Effector CD8-positive, alpha-beta T cell (primary cell): ENCODE results near the gene RPP38.

ENCODE experiments used
- DNase-seq: peaks from one replicate; lab custom pipeline; 2025; lab: John Stamatoyannopoulos, UW

The RPP38 gene

DNA sequence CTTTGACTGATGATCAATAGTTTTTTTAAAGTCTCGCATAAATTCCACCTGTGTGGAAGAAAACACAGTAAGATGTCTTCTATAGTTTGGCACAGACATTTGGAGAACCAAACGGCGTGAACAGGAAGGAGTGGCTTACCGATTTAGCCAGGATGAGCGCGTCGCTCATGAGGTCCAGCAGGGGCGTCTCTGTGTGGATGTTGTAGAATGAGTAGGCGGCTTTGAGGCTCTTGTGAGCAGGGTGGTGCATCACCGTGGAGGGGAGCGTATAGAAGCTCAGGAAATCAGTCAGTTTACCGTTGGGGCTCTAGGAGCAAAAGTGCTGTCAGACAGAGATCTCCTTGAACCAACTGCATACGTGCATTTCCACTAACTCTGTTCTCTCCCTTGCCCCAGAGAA lies 15.5 kb downstream of the RPP38 start:
- no peak for DNase-seq

DNA sequence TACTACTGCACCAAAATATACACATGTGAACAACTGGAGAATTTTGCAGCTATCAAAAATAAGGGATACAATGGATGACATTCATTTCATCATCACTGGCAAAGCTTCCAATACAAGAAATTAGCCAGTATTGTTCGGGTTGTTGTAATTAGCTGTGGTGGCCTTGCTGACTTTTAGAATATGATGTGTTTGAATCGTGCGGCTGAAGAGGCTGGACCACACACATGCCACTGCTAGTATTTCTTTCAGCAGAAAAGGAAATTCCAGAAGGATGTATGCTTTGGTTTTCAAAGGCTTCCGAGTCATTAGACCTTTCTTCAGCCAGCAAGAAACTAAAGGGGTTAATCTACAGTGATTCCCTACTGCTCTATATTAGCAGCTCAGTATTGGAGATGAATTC lies 16.6 kb downstream of the RPP38 start:
- no peak for DNase-seq

DNA sequence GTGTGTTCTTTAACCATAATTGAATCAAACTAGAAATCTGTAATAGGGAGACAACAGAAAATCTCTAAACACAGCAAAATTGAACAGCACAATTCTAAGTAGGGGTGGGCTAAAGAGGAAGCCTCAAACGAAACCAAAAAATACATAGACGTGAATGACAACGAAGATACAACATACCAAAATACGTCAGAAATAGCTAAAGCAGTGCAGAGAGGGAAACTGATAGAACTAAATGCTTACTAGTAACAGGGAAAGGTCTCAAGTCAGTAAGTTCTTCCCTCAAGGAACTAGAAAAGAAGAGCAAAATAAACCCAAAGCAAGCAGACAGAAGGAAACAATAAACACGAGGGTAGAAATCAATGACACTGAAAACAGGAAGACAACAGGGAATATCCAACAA lies 19.1 kb downstream of the RPP38 start:
- DNase-seq: no peak

DNA sequence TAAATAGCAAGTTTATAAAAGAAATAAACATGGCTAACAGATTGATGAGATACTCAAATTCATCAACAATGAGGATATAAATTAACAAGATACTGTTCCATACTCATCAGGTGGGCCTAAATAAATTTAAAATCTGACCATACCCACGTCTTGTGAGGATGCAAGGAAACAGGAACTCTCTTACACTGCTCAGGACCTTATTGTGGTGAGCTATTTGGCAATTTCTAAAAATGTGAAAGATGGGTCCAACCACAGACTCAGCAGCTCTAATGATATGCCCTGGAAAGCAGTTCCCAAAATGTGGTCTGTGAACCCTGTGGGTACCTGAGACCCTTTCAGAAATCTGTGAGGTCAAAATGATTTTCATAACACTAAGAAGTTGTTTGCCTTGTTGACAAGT lies 21.5 kb downstream of the RPP38 start:
- no peak for DNase-seq

DNA sequence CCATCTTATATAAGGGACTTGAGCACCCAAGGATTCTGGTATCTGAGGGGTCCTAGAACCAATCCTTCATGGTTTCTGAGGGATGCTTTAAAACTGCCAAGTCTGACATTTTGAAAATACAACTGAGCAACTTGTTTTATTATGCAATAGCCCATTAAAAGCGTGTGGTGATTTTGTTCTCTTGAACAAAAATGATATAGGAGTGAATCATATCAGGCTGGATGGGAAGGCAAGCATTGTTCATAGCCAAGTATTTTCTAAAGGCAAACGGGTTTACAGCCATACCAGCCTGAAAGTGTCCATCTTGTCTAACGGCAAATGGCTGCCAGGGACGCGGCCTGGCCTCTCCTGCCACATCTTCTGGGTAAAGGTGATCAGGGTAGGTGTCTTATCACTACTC lies 23.4 kb downstream of the RPP38 start:
- no peak for DNase-seq

DNA sequence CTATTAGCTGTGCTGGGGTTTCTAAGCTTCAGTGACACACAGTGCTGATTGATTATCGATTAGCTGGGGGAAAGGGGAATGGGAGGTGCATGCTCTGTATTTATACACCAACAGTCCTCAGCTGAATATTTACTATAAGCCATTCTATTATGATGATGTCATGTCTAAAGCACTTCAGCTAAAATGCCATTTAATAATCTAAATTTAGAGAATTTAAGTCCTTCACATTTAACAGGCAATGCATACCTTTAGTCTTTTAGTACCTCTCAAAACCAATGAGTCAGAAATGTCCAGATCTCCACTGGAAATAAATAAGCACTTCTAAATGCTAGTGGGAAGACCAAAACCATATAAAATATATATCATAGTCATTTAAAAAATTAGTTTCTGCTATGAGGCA lies 24.6 kb downstream of the RPP38 start:
- DNase-seq: no peak

DNA sequence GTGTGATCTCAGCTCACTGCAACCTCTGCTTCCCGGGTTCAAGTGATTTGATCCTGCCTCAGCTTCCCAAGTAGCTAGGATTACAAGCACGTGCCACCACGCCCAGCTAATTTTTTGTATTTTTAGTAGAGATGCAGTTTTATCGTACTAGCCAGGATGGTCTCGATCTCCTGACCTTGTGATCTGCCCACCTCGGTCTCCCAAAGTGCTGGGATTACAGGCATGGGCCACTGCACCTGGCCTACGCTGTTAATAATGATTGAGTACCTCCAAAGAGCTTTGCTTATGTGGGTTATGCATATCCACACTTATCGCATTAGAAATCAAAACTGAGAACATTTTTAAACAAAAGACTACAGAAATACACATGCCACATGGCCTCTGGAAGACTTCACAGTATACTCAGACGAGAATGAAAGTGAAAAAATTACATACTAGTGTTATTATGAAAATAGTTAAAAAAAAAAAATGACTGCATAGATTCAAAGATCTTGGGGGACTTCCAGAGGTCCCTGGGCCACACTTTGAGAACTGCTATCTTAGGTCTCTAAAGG lies 25.4 kb downstream of the RPP38 start:
- no peak for DNase-seq

DNA sequence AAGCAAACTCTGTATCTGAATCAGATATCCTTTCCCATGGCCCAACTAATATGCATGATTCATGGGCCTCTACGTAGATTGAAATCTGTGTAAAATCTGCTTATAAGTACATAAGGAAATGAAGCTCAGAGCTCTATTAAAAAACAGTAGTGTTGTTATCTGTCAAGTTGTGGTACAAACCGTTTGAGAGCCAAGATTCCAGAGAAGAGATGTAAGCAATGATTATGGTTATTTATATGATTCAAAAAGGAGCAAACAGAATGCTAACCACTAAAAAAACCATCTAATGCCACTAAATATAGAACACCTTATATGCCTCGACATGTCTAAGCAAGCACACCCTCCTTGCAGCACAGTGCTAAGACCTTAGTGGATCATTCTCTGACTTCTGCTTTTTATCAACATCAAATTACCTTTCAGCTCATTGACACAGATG lies 26.6 kb downstream of the RPP38 start:
- DNase-seq: no peak

DNA sequence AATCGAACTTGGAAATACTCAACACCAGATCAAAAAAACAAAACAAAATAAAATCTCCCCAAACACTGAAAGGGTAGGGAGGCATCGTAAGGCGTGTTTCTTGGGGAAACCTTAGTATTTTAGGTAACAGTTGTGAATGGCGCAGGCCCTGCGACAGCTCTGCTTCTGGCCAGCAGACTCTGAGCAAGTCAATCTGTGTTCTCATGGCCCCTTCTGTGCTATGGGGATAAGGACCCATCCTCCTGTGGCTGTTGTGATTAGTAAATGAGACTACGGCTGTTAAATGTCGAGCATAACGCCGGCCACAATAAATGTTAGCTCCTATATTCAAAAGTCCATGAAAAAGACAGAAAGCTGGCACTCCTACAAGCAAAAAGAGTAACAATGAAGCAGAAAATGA lies 27.0 kb downstream of the RPP38 start:
- DNase-seq: no peak

DNA sequence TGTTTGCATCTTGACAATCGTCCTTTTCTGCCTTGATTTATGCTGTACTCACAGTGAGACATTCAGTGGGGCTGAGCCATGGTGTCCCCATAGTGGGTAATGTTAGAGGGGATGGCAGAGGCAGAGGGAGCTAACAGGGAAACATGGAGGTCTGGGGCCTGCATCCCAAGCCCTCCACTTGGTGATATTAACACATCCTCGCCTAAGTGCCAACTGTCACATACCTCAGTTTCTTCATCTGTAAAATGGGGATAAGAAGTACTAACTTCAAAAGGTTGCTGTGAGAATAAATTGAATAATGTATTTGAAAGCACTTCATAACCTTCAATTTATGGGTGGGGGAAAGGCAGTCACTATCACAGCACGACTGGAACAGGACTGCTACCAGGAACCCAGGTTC lies 27.8 kb downstream of the RPP38 start:
- DNase-seq: no peak

DNA sequence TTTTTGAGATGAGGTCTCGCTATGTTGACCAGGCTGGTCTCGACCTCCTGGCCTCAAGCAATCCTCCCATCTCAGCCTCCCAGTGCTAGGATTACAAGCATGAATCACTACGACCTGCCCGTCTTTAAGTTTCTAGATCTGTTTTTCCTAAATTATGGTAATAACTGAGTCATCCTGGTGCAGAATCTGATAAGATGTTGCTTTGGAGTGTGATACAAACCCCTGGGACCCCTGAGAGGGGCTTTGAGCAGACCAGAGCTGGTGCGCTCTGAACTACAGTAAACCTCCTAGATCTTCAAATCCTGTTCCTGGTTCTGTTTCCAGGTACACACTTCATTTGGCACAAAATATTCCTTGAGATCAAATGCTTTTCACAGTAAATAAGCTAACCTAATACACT lies 34.2 kb downstream of the RPP38 start:
- DNase-seq: no peak

DNA sequence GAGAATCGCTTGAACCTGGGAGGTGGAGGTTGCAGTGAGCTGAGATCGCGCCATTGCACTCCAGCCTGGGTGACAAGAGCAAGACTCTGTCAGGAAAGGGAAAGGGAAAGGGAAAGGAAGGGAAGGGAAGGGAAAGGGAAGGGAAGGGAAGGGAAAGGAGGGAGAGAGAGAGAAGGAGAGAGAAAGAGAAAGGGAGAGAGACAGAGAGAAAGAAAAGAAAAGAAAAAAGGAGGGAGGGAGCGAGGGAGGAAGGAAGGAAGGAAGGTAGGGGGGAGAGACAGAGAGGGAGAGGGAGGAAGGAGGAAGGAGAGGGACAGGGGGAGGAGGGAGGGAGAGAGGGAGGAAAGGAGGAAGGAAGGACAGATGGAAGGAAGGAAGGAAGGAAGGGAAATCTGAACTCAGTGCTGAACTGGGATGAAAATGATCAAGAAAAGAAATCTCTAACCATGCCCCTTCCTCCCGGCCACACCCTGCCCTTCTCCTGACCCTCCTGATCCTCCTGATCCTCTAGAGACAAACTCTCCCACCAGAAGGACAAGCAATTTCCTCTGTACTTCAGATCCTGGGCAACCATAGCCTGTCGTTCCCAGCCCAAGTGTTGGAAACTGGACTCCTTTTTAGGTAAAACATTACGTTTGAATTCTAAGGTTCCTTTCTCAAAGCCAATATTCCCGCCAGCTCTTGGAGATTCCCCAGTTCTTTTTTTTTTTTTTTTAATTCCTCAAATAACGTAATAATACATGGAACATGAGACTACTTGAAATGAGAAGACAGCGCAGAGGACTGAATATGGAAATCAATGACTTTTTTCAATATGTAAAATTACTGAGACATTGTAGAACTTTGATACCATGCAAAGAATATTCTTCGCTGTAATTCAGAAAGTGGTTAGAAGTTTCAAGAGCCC lies 39.2 kb downstream of the RPP38 start:
- no peak for DNase-seq

DNA sequence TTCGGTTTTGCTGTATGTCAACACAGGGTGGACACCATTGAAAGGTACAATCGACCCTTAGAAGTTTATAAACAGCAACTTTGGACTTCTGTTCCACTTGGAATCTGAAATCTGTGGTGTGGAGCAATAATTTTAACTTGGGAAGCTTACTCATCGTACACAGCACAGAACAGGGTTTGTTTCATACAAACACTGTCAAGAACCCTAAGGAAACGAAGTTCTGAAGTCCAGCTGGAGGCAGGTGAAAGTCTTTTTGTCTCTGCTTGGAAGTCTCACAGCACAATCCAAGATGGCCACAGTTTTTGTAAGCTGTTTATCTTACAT lies 39.8 kb downstream of the RPP38 start:
- no peak for DNase-seq

DNA sequence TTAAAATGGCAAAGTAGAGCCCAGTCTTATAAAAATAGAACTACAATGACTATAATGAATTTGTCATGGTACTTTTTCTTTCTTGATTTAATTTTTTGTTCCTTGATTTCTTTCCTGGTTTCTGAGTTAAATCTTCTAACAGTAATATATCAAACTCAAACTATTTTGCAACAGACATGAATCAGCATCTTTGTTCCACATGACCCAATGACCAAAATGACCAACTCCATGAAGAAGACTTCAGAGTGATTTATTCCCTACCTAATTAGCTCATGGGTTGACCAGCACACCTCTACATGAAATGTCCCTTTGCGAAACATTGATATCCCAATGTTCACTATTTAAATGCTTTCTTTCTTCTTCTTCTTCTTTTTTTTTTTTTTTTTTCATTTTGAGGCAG lies 40.5 kb downstream of the RPP38 start:
- DNase-seq: no peak

DNA sequence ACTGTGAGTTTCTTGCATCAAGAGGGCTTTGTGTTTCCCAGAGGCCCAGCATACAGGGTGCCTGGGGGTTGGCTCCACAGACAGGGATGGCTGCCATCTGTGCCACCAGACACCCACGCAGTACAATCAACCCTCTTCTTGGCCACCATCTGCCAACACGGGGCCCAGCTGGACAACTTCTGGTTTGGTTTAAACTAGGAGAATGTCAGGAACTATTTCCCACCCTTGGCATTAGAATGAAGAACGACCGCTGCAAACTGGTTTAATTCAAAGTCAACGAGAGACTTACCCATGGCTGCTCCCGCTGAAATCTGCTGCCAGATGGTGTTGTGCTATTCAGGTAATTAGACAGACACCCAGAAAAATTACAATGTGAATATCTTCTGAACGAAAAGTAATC lies 43.5 kb downstream of the RPP38 start:
- DNase-seq: no peak

DNA sequence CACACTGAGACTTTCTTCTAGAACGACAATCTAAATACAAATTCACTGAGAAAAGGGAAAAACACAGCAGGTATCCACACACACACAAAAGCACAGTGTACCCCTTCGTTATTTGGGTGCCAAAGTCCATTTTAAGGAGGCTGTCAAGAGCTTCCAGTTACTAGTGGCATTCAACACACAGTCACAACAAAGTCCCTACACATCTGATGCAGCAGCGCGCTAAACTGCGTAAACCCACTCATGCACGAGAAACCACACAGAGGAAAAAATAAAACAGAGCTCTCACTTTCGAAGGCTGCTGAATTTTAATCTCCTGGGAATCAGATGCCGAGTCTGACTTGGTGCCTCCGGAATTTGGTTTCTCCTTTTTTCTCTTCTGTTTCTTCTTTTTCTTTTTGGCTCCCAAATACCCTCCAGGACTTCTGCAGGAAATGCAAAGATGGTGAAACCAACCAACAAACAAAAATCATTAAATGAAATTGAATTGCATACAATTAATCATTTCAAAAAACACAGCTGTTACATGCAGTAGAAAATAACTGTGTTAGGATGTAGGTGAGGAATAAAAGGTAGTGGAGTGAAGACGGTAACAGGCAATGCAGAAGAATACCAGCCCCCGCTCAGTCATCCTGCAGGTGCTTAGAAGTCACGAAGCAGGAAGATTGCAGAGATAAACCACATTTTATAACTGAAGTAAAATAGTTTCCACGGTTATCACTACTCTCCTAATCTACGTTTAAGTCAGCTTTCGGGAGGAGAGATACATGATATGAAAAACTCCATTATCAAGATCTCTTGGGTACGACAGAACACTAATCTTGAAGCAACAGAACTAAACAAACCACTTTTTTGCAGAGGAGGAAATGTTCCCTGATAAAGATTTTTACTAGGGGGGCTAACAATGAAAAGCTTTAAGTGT lies 44.2 kb downstream of the RPP38 start:
- DNase-seq: no peak

DNA sequence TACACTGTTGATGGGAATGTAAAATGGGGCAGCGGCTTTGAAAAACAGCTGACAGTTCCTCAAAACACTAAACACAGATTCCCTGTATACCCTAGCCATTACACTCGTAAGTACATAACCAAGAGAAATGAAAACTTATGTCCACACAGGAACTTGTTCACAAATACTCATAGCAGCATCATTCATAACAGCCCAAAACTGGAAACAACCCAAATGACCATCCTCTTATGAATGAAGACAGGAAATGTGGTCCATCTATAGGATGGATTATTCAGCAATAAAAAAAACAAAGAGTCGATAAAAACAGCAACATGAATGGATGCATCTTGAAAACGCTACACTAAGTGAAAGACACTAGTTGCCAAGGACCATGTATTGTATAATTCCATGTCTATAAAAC lies 47.6 kb downstream of the RPP38 start:
- no peak for DNase-seq

DNA sequence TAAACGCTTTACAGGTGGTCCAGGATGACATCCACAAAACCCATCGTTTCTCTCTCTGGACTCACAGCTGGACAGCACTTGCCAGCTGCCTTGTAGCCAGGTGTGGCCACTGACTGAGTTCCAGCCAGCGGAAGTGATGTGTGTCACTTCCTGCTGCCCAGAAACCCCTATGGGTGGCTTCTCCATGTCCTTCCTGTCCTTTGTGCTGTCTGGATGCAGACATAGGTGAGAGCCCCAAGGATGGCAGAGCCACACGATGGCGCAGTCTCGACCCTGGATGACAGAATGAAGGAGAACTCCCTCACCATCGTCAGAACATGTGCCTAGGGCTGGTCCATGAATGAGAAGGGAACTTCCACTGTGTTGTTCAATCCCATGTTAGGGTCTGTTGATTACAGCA lies 49.2 kb downstream of the RPP38 start:
- DNase-seq: no peak

DNA sequence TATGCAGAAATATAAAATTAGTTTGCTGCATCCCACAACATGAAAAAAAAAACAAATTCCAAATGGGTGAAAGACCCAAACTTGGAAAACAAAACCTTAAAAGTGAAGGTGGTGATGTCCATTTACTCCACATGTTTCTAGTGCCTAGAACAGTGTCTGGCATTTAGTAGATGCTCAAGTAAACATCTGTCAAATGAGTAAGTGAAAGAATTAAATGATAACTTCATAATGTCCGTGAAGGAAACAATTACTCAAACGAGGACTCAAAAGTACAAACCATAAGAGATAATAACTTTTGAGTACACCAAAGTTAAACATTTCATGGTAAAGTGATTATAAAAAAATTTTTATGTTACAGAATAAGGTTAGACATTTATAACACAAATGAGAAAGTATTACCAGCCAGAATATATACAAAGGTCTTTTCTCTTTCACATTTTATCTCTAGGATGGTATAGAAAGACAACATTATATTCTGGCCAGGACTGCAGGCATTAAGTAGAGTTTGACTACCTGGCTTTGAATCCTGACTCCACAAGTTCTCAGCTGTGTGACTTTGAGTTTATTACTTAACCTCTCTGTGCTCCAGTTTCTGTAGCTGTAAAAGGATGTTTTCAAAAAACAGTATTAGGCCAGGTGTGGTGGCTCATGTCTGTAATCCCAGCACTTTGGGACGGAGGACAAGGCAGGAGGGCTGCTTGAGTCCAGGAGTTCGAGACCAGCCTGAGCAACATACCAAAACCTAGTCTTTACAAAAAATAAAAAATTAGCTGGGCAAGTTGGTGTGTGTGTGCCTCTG lies 50.6 kb downstream of the RPP38 start:
- no peak for DNase-seq

DNA sequence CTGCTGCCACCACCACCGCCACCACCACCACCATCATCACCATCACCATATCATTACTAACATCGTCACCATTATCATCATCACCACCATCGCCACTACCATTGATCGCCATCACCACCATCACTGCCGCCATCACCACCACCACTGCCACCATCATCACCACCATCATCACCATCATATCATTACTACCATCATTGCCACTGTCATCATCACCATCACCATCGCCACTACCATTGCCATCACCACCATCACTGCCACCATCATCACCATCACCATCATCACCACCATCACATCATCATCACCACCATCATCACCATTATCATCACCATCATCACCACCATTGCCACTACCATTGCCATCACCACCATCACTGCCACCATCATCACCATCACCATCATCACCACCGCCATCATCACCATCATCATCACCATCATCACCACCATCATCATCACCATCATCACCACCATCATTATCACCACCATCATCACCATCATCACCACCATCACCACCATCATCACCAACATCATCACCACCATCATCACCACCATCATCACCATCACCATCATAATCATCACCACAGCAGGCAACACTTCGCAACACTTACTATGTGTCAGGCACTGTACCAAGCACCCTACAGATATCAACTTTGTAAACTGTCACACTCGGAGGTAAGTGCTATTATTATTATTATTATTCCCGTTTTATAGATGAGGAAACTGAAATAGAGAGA lies 52.1 kb downstream of the RPP38 start:
- no peak for DNase-seq

DNA sequence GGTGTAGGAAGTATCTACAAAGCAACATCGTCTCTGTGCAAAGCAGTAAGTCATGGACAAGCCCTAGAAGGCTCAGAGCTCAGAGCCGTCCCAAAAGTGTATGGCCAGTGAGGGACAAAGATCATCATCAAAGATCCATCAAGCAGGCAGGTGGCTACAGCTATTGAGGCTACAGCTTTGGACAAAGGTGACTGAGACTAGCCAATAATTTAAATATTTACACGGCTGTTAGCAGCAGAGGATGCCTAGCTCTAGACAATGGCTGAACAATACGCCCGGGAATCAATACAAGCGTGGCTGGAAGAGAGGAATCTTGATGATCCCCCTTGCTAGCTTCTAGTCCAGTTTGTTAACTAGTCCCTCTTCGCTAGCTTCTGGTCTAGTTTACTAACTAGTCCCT lies 53.4 kb downstream of the RPP38 start:
- no peak for DNase-seq
